T-helper 1 cell treated with Interleukin-12 subunit alpha and Interleukin-12 subunit beta and Interleukin-4 antibody, amounts not matched to agents 30 μg/mL and 1 μg/mL, for 36 hours (primary cell): Measurements from ENCODE around the gene MFAP4.

Experiments
- H3K27ac Mint-ChIP-seq: one replicate; pipeline ENCODE4 v1.8.0; 2021; ENCODE audit warnings: mild to moderate bottlenecking, mixed read lengths
- H3K27me3 Mint-ChIP-seq: one replicate; pipeline ENCODE4 v1.8.0; 2021; ENCODE audit warnings: low read depth, mixed read lengths
- H3K36me3 Mint-ChIP-seq: one replicate; pipeline ENCODE4 v1.8.0; 2021; ENCODE audit warnings: low read depth, mixed read lengths
- H3K4me1 Mint-ChIP-seq: one replicate; pipeline ENCODE4 v1.8.0; 2021; ENCODE audit warnings: low read depth, mixed read lengths
- H3K4me3 Mint-ChIP-seq: one replicate; pipeline ENCODE4 v1.8.0; 2021; ENCODE audit warnings: mild to moderate bottlenecking, moderate library complexity, mixed read lengths
- H3K9me3 Mint-ChIP-seq: one replicate; pipeline ENCODE4 v1.8.0; 2021; ENCODE audit warnings: mixed read lengths

MFAP4 gene

GRCh38 chr17:19337712-19338023 is 49.3 kb downstream of the MFAP4 start:
- H3K27ac Mint-ChIP-seq, result no peak overlapping the region
- peaks cover 2% of the 10 kb centered on the region for H3K4me1 Mint-ChIP-seq
- H3K9me3 Mint-ChIP-seq, result no peaks in the 10 kb centered on the region
- H3K4me3 Mint-ChIP-seq, result no peak overlapping the region
- H3K36me3 Mint-ChIP-seq, result no peaks in the 10 kb centered on the region
- H3K27me3 Mint-ChIP-seq, result peaks cover 6% of the 10 kb centered on the region

- no peaks in the 10 kb centered on the region for H3K9me3 Mint-ChIP-seq
Observed at GRCh38 chr17:19336938-19337711, 49.9 kb downstream of the MFAP4 start.

GRCh38 chr17:19335951-19336631 is 50.9 kb downstream of the MFAP4 start:
- H3K4me3 Mint-ChIP-seq, result no peak overlapping the region
- H3K4me1 Mint-ChIP-seq, result peaks cover 3% of the 10 kb centered on the region
- no peaks in the 10 kb centered on the region for H3K36me3 Mint-ChIP-seq
- no peaks in the 10 kb centered on the region for H3K9me3 Mint-ChIP-seq
- H3K27me3 Mint-ChIP-seq, result peaks cover 6% of the 10 kb centered on the region
- no peak overlapping the region for H3K27ac Mint-ChIP-seq

More at GRCh38 chr17:19336938-19337711, 49.9 kb downstream of the MFAP4 start:
- Mint-ChIP-seq H3K27ac (no peak overlapping the region), H3K4me1 (peaks cover 3% of the 10 kb centered on the region), H3K36me3 (no peaks in the 10 kb centered on the region), H3K4me3 (no peak overlapping the region), H3K27me3 (peaks cover 6% of the 10 kb centered on the region)

GRCh38 chr17:19334331-19334730 is 52.7 kb downstream of the MFAP4 start:
- Mint-ChIP-seq H3K36me3 (no peaks in the 10 kb centered on the region), H3K4me1 (peaks cover 3% of the 10 kb centered on the region), H3K27me3 (peaks cover 3% of the 10 kb centered on the region), H3K27ac (no peak overlapping the region), H3K9me3 (no peaks in the 10 kb centered on the region), H3K4me3 (no peak overlapping the region)

GRCh38 chr17:19333736-19334290 is 53.2 kb downstream of the MFAP4 start:
- H3K36me3 Mint-ChIP-seq, result no peaks in the 10 kb centered on the region
- H3K4me3 Mint-ChIP-seq, result no peak overlapping the region
- H3K9me3 Mint-ChIP-seq, result no peaks in the 10 kb centered on the region
- peaks cover 3% of the 10 kb centered on the region for H3K4me1 Mint-ChIP-seq
- H3K27ac Mint-ChIP-seq, result no peak overlapping the region
- H3K27me3 Mint-ChIP-seq, result no peaks in the 10 kb centered on the region
